ENCODE results near the gene CCDC146.

CCDC146 gene

GRCh38 chr7:77289387-77289786 is 167.0 kb downstream of the CCDC146 start:
- DNase-seq (ENCODE audit: low read depth) = no peak

- no peak for DNase-seq (ENCODE audit: low read depth)
Measured at GRCh38 chr7:77290425-77290824, 168.0 kb downstream of the CCDC146 start.

- no peak for DNase-seq (ENCODE audit: low read depth)
Measured at GRCh38 chr7:77293046-77293445, 170.6 kb downstream of the CCDC146 start.

- DNase-seq (ENCODE audit: low read depth) = no peak
Measured at GRCh38 chr7:77295549-77295948, 173.1 kb downstream of the CCDC146 start.

GRCh38 chr7:77306231-77307067 is 184.0 kb downstream of the CCDC146 start:
- no peak for DNase-seq (ENCODE audit: low read depth)

- DNase-seq (ENCODE audit: low read depth) = no peak
Measured at GRCh38 chr7:77308792-77309191, 186.4 kb downstream of the CCDC146 start.

GRCh38 chr7:77309714-77310220 is 187.4 kb downstream of the CCDC146 start:
- DNase-seq (ENCODE audit: low read depth) = no peak

GRCh38 chr7:77310982-77311381 is 188.6 kb downstream of the CCDC146 start:
- no peak for DNase-seq (ENCODE audit: low read depth)

- no peak for DNase-seq (ENCODE audit: low read depth)
Measured at GRCh38 chr7:77313085-77313484, 190.7 kb downstream of the CCDC146 start.

- DNase-seq (ENCODE audit: low read depth) = no peak
Measured at GRCh38 chr7:77313876-77314480, 191.6 kb downstream of the CCDC146 start.

- DNase-seq (ENCODE audit: low read depth) = no peak
Measured at GRCh38 chr7:77315182-77315591, 192.8 kb downstream of the CCDC146 start.

- no peak for DNase-seq (ENCODE audit: low read depth)
Measured at GRCh38 chr7:77316219-77316978, 194.0 kb downstream of the CCDC146 start.

GRCh38 chr7:77318019-77318418 is 195.6 kb downstream of the CCDC146 start:
- no peak for DNase-seq (ENCODE audit: low read depth)

- DNase-seq (ENCODE audit: low read depth) = no peak
Measured at GRCh38 chr7:77320137-77320536, 197.7 kb downstream of the CCDC146 start.

GRCh38 chr7:77320714-77321113 is 198.3 kb downstream of the CCDC146 start:
- no peak for DNase-seq (ENCODE audit: low read depth)

GRCh38 chr7:77321300-77321699 is 198.9 kb downstream of the CCDC146 start:
- no peak for DNase-seq (ENCODE audit: low read depth)

- no peak for DNase-seq (ENCODE audit: low read depth)
Measured at GRCh38 chr7:77326131-77326530, 203.7 kb downstream of the CCDC146 start.

- no peak for DNase-seq (ENCODE audit: low read depth)
Measured at GRCh38 chr7:77327067-77327931, 204.9 kb downstream of the CCDC146 start.

- no peak for DNase-seq (ENCODE audit: low read depth)
Measured at GRCh38 chr7:77327932-77328628, 205.7 kb downstream of the CCDC146 start.

- no peak for DNase-seq (ENCODE audit: low read depth)
Measured at GRCh38 chr7:77328669-77329068, 206.3 kb downstream of the CCDC146 start.

All from stimulated activated CD8-positive, alpha-beta memory T cell treated with anti-CD3 and anti-CD28 coated beads, Interleukin-7, amount 100 ng/mL, for 24 hours (primary cell).